Endothelial cell of umbilical vein (primary cell): ENCODE data around the gene ACSF3. TPM values are rescaled to one million over a fixed set of nuclear protein-coding genes. Genes with fewer than 3 reads are reported as not detected.

Experiments used
- BruUV-seq: library from RNA; stranded (reverse); fragments of 400-500 nt; replicated peaks from 2 replicates; lab custom pipeline; 2021; lab: Mats Ljungman, UMichigan
- CTCF ChIA-PET: fragments of 300-600, 350-600 bp; sonication (Branson Sonifier 250); formaldehyde crosslinking; loops from one replicate; lab custom pipeline; 2021; ENCODE audit warnings: antibody characterized with exemption, inconsistent platforms; lab: Charles Lee
- POLR2A ChIA-PET: fragments of 300-600, 350-600 bp; sonication (Branson Sonifier 250); formaldehyde crosslinking; loops from one replicate; lab custom pipeline; 2021; ENCODE audit warnings: antibody characterized with exemption, inconsistent platforms; lab: Charles Lee
- DNase-seq: peaks from one replicate; pipeline ENCODE4 v3.0.0-alpha.2; 2011; ENCODE audit warnings: low read depth, low spot score
- FAIRE-seq: peaks from 2 replicates; lab custom pipeline; 2011; peaks lifted over from hg19 to GRCh38; lab: Jason Lieb, UNC
- H2AFZ ChIP-seq: 2 replicates; pipeline ENCODE4 v1.6.0; 2012; ENCODE audit warnings: low read depth, low read length, control low read depth, inconsistent platforms
- H3K27ac ChIP-seq: 2 replicates; pipeline ENCODE4 v1.5.1; 2011; ENCODE audit warnings: low read depth, mild to moderate bottlenecking, control low read depth, low read length, moderate library complexity; ENCODE audit not compliant: insufficient read depth
- H3K27me3 ChIP-seq, 2 experiments: 2 replicates each; pipeline versions ENCODE4 v1.6.0 to v1.6.1; 2011; ENCODE audit warnings: low read length in 2 of 2, mixed read lengths in 1 of 2; ENCODE audit not compliant: control insufficient read depth in 2 of 2, insufficient read depth in 2 of 2
- H3K36me3 ChIP-seq, 2 experiments: 2 replicates in 1 of 2; 3 replicates in 1 of 2; pipeline ENCODE4 v1.5.1; 2011; ENCODE audit warnings: low read length in 2 of 2, mild to moderate bottlenecking in 1 of 2, moderate library complexity in 1 of 2; ENCODE audit not compliant: control insufficient read depth in 2 of 2, insufficient read depth in 2 of 2; ENCODE audit errors: extremely low read depth in 1 of 2
- H3K4me1 ChIP-seq: 3 replicates; pipeline ENCODE4 v1.5.1; 2011; ENCODE audit warnings: mild to moderate bottlenecking, low read length; ENCODE audit not compliant: control insufficient read depth, insufficient read depth; ENCODE audit errors: extremely low read depth
- H3K4me2 ChIP-seq: 2 replicates; pipeline ENCODE4 v1.6.1; 2011; ENCODE audit warnings: low read length, control low read depth, mixed read lengths; ENCODE audit not compliant: insufficient read depth
- H3K4me3 ChIP-seq, 3 experiments: fragments of 200-600 bp in 1 of 3; sonication (generic), shearing (Covaris generic) in 1 of 3; replicated peaks in 1 of 3; 2 replicates each; pipeline ENCODE4 v1.5.1; 2011 to 2016; ENCODE audit warnings: control low read depth in 3 of 3, low read length in 3 of 3, mild to moderate bottlenecking in 2 of 3, inconsistent platforms in 1 of 3, low read depth in 1 of 3, moderate library complexity in 1 of 3; ENCODE audit not compliant: insufficient read depth in 1 of 3
- H3K79me2 ChIP-seq: 2 replicates; pipeline ENCODE4 v1.6.0; 2012; ENCODE audit warnings: low read length, inconsistent platforms; ENCODE audit not compliant: control insufficient read depth, insufficient read depth
- H3K9ac ChIP-seq: replicated peaks from 2 replicates; pipeline ENCODE3; 2011; ENCODE audit warnings: low read length, control low read depth; ENCODE audit not compliant: insufficient read depth; ENCODE audit errors: extremely low read depth
- H3K9me1 ChIP-seq: replicated peaks from 3 replicates; pipeline ENCODE4 v1.6.0; 2011; ENCODE audit warnings: mild to moderate bottlenecking, low read length; ENCODE audit not compliant: control insufficient read depth, insufficient read depth; ENCODE audit errors: extremely low read depth
- H3K9me3 ChIP-seq: replicated peaks from 2 replicates; pipeline ENCODE4 v1.5.1; 2012; ENCODE audit warnings: low read length, inconsistent platforms; ENCODE audit not compliant: control insufficient read depth, insufficient read depth
- H4K20me1 ChIP-seq: replicated peaks from 2 replicates; pipeline ENCODE3; 2011; ENCODE audit warnings: mild to moderate bottlenecking, low read length; ENCODE audit not compliant: control insufficient read depth, insufficient read depth; ENCODE audit errors: extremely low read depth
- JUN ChIP-seq: IDR thresholded peaks from 2 replicates; pipeline ENCODE4 v1.6.1; 2011; ENCODE audit warnings: borderline replicate concordance, low read depth; ENCODE audit not compliant: insufficient read length, insufficient read depth
- POLR2AphosphoS5 ChIP-seq: IDR thresholded peaks from 2 replicates; pipeline ENCODE4 v1.6.1; 2012; ENCODE audit warnings: low read depth, mild to moderate bottlenecking, control low read depth, low read length, moderate library complexity; ENCODE audit not compliant: insufficient read depth
- dilution Hi-C: fragments of 300-500 bp; cut with MboI; formaldehyde crosslinking; loops from one replicate; pipeline ENCODE4 v1.15.0; 2019; ENCODE audit warnings: low sequenced_read_pairs; ENCODE audit not compliant: extremely low pct_ligation_motif_present
- intact Hi-C: fragments of 100-400 bp; cut with micrococcal nuclease; formaldehyde crosslinking; loops from one replicate; pipeline ENCODE4 v1.10.0; 2022
- polyA plus RNA-seq, 4 experiments: library from polyadenylated mRNA; depleted of rRNA in 3 of 4; stranded (reverse) in 3 of 4; unstranded in 1 of 4; fragments of >200 nt; gene quantifications; 2 replicates each; pipeline versions ENCODE4 v1.2.1 to v1.2.3, GENCODE V29; 2011 to 2012; ENCODE audit warnings: missing spikeins in 1 of 4
- total RNA-seq: library from RNA; stranded (reverse); gene quantifications from 2 replicates; pipeline ENCODE4 v1.2.3, GENCODE V29; 2021
- TF ChIP-seq, protein P1 (sequence below), 2 donors: IDR thresholded peaks; 1 replicate in 1 of 2; 2 replicates in 1 of 2; pipeline ENCODE4 v1.5.1; 2011; ENCODE audit warnings: low read length in 2 of 2, mild to moderate bottlenecking in 2 of 2, moderate library complexity in 2 of 2, control low read depth in 1 of 2, inconsistent platforms in 1 of 2, low read depth in 1 of 2; ENCODE audit not compliant: insufficient read depth in 1 of 2; ENCODE audit errors: extremely low read depth in 1 of 2
- TF ChIP-seq, protein P2 (sequence below): IDR thresholded peaks from 2 replicates; pipeline ENCODE4 v1.6.1; 2011; ENCODE audit not compliant: insufficient read depth, insufficient read length

ACSF3 gene
- total and polyA plus RNA-seq, 2 donors (not counting 3 experiments of a cell fraction or from before 2014, with no cell fraction given): 18.6 to 33.2 TPM

DNA sequence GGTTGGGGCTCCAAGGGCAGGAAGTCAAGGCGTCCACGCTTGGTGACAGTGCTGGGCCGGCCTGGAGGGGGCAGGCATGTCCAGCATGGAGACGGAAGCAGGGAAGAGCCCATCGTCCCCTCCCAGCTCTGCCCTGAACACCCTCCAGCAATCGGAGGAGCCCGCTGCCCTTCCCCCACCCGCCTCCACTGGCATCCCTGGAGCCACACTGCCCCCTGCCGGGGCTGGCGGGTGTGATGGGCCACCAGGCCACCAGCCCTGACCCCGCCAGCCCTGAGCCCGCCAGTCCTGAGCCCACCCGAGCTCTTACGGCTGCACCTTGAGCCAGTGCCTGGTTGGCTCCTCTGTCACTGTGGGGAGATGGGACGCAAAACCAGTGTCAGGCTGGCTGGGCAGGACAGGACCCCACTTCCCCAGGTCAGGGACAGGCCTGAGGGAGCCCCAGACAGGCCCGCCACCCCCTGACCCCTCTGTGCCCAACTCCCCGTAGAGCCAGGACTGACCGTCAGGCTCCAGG is 73.8 kb downstream of the ACSF3 start:
- CTCF ChIA-PET: interaction anchor here (0.8 to 2.9 kb wide), 13 partner anchors 9 to 430 kb away, joined by 3 to 23 read pairs (median 5); partner anchors contain the start of genes ACSF3 and PIEZO1
- no peak overlapping the region for H3K4me2 ChIP-seq
- dilution Hi-C loops (no loop called here), intact Hi-C loops (loop anchor here (1.0 to 5.0 kb wide), 4 partner anchors 225 to 424 kb away; no protein-coding TSS in a partner anchor)
- no peaks in the 10 kb centered on the region for H3K9me1 ChIP-seq
- FAIRE-seq (peak; percentile 67), DNase-seq (peak; percentile 51)
- H3K79me2 ChIP-seq: no peaks in the 10 kb centered on the region
- H2AFZ ChIP-seq: no peak overlapping the region
- no TSS peak for BruUV-seq
- H3K27me3 ChIP-seq: no peaks in the 10 kb centered on the region
- peaks cover 3% of the 10 kb centered on the region for H3K4me1 ChIP-seq
- no peak overlapping the region for H3K4me3 ChIP-seq
- TF ChIP-seq, protein P1, sequence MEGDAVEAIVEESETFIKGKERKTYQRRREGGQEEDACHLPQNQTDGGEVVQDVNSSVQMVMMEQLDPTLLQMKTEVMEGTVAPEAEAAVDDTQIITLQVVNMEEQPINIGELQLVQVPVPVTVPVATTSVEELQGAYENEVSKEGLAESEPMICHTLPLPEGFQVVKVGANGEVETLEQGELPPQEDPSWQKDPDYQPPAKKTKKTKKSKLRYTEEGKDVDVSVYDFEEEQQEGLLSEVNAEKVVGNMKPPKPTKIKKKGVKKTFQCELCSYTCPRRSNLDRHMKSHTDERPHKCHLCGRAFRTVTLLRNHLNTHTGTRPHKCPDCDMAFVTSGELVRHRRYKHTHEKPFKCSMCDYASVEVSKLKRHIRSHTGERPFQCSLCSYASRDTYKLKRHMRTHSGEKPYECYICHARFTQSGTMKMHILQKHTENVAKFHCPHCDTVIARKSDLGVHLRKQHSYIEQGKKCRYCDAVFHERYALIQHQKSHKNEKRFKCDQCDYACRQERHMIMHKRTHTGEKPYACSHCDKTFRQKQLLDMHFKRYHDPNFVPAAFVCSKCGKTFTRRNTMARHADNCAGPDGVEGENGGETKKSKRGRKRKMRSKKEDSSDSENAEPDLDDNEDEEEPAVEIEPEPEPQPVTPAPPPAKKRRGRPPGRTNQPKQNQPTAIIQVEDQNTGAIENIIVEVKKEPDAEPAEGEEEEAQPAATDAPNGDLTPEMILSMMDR (IDR thresholded peaks at IDR 0.05; ENCODE audit: extremely low read depth in 1 of 2, insufficient read depth in 1 of 2, low read depth in 1 of 2, low read length in 2 of 2): peak; percentile 80 to 96
- TF ChIP-seq POLR2AphosphoS5: peak; percentile 43
- TF ChIP-seq, protein P2, sequence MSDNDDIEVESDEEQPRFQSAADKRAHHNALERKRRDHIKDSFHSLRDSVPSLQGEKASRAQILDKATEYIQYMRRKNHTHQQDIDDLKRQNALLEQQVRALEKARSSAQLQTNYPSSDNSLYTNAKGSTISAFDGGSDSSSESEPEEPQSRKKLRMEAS: no peak
- no peak for TF ChIP-seq JUN
- no peak overlapping the region for H3K27ac ChIP-seq
- no peaks in the 10 kb centered on the region for H3K9me3 ChIP-seq
- no peak overlapping the region for H3K9ac ChIP-seq
- H3K36me3 ChIP-seq: no peaks in the 10 kb centered on the region
- H4K20me1 ChIP-seq: no peaks in the 10 kb centered on the region
- POLR2A ChIA-PET: no interaction called here
